Nephron progenitor cell (in vitro differentiated cells): ENCODE data around the gene ZNF618.

Source experiments
- DNase-seq: peaks from one replicate; pipeline ENCODE4 v3.0.0; 2021
- H3K27ac Mint-ChIP-seq: 2 replicates; pipeline ENCODE4 v1.8.0; 2021; ENCODE audit warnings: mild to moderate bottlenecking, moderate library complexity, mixed read lengths
- H3K27me3 Mint-ChIP-seq: 2 replicates; pipeline ENCODE4 v1.8.0; 2021; ENCODE audit warnings: mild to moderate bottlenecking, low read depth, mixed read lengths; ENCODE audit not compliant: poor library complexity
- H3K36me3 Mint-ChIP-seq: 2 replicates; pipeline ENCODE4 v1.8.0; 2021; ENCODE audit warnings: low read depth, mixed read lengths
- H3K4me1 Mint-ChIP-seq: 2 replicates; pipeline ENCODE4 v1.8.0; 2021; ENCODE audit warnings: mixed read lengths
- H3K4me3 Mint-ChIP-seq: 2 replicates; pipeline ENCODE4 v1.8.0; 2021; ENCODE audit warnings: mild to moderate bottlenecking, moderate library complexity, mixed read lengths
- H3K9me3 Mint-ChIP-seq: 2 replicates; pipeline ENCODE4 v1.8.0; 2021; ENCODE audit warnings: mild to moderate bottlenecking, moderate library complexity, mixed read lengths
- TF ChIP-seq, protein P1 (sequence below): fragments of 200-600 bp; sonication (generic); IDR thresholded peaks from 2 replicates; pipeline ENCODE4 v1.5.0; 2021; ENCODE audit warnings: antibody characterized with exemption

Gene ZNF618

GRCh38 chr9:113890704-113891103 is 14.6 kb downstream of the ZNF618 start:
- Mint-ChIP-seq H3K36me3 (peaks cover 86% of the 10 kb centered on the region), H3K4me3 (no peak overlapping the region)
- TF ChIP-seq, protein P1, sequence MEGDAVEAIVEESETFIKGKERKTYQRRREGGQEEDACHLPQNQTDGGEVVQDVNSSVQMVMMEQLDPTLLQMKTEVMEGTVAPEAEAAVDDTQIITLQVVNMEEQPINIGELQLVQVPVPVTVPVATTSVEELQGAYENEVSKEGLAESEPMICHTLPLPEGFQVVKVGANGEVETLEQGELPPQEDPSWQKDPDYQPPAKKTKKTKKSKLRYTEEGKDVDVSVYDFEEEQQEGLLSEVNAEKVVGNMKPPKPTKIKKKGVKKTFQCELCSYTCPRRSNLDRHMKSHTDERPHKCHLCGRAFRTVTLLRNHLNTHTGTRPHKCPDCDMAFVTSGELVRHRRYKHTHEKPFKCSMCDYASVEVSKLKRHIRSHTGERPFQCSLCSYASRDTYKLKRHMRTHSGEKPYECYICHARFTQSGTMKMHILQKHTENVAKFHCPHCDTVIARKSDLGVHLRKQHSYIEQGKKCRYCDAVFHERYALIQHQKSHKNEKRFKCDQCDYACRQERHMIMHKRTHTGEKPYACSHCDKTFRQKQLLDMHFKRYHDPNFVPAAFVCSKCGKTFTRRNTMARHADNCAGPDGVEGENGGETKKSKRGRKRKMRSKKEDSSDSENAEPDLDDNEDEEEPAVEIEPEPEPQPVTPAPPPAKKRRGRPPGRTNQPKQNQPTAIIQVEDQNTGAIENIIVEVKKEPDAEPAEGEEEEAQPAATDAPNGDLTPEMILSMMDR = no peak

DNA sequence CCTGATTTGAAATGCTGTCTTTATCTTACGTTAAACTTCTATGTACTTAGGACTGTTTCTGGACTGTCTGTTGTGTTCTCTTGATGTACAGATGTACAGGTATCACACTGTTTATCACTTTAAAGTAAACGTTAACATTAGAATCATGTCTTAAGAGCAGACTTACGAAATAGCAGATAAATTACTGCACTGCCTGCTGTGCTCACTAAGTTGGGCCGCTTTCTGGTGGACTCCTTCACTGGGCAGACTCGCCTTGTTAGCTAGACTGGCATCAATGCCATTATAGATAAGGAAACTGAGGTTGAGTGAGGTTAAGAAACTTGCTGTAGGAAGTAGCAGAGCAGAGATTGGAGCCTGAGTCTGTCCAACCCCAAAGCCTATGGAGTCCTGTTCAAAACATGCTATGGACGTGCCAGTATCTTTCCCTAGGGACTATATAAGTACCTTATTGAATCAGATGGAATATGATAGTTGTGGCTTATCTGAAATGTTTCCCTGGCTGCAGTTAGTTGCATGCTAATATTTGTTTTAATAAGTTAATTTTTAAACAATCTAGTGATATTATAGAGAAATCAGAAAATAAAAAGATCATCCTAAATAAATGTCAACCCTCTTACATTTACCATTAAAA is 16.9 kb downstream of the ZNF618 start:
- TF ChIP-seq, protein P1 = no peak
- peaks cover 76% of the 10 kb centered on the region for H3K9me3 Mint-ChIP-seq
- H3K36me3 Mint-ChIP-seq = peaks cover 93% of the 10 kb centered on the region
- H3K4me1 Mint-ChIP-seq = no peaks in the 10 kb centered on the region
- H3K27me3 Mint-ChIP-seq = no peaks in the 10 kb centered on the region
- DNase-seq = no peak
- H3K4me3 Mint-ChIP-seq = no peak overlapping the region
- no peak overlapping the region for H3K27ac Mint-ChIP-seq

More at GRCh38 chr9:113890704-113891103, 14.6 kb downstream of the ZNF618 start:
- Mint-ChIP-seq H3K27me3 (no peaks in the 10 kb centered on the region), H3K27ac (no peak overlapping the region), H3K9me3 (peaks cover 55% of the 10 kb centered on the region), H3K4me1 (peaks cover 19% of the 10 kb centered on the region)
- no peak for DNase-seq

GRCh38 chr9:113894166-113894565 is 18.1 kb downstream of the ZNF618 start:
- no peaks in the 10 kb centered on the region for H3K27me3 Mint-ChIP-seq
- peaks cover 78% of the 10 kb centered on the region for H3K9me3 Mint-ChIP-seq
- H3K4me3 Mint-ChIP-seq = no peak overlapping the region
- TF ChIP-seq, protein P1 = no peak
- H3K36me3 Mint-ChIP-seq = peaks cover 93% of the 10 kb centered on the region
- H3K4me1 Mint-ChIP-seq = no peaks in the 10 kb centered on the region
- no peak for DNase-seq
- H3K27ac Mint-ChIP-seq = no peak overlapping the region

GRCh38 chr9:113895526-113895925 is 19.4 kb downstream of the ZNF618 start:
- H3K4me1 Mint-ChIP-seq = no peaks in the 10 kb centered on the region
- H3K9me3 Mint-ChIP-seq = peaks cover 71% of the 10 kb centered on the region
- peaks cover 93% of the 10 kb centered on the region for H3K36me3 Mint-ChIP-seq
- TF ChIP-seq, protein P1 = no peak
- DNase-seq = no peak
- H3K27me3 Mint-ChIP-seq = peaks cover 4% of the 10 kb centered on the region
- H3K27ac Mint-ChIP-seq = no peak overlapping the region
- no peak overlapping the region for H3K4me3 Mint-ChIP-seq

DNA sequence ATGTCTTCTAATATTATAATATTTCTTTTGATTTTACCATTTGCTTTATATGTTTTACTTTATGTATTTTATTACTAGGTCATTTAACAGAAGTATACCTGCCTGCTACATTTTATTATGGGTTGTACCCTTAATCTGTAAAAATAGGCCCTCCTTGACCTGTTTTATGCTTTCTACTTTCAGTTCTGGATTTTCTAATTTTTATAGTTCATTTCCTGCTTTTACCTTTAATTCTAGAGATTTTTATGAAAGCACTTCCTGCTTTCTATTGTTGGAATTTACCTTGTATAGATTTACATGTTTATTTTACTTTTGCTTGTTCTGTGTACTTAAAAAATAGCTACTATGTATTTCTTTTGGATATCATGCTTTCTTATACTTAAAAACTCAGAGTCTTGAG is 20.6 kb downstream of the ZNF618 start:
- Mint-ChIP-seq H3K36me3 (peaks cover 93% of the 10 kb centered on the region), H3K9me3 (peaks cover 67% of the 10 kb centered on the region), H3K4me1 (no peaks in the 10 kb centered on the region), H3K27me3 (peaks cover 4% of the 10 kb centered on the region), H3K27ac (no peak overlapping the region), H3K4me3 (no peak overlapping the region)
- TF ChIP-seq, protein P1 = no peak
- no peak for DNase-seq

- peaks cover 4% of the 10 kb centered on the region for H3K27me3 Mint-ChIP-seq
- peaks cover 74% of the 10 kb centered on the region for H3K9me3 Mint-ChIP-seq
- TF ChIP-seq, protein P1 = no peak
- DNase-seq = no peak
- H3K36me3 Mint-ChIP-seq = peaks cover 93% of the 10 kb centered on the region
- H3K4me3 Mint-ChIP-seq = no peak overlapping the region
- H3K4me1 Mint-ChIP-seq = no peaks in the 10 kb centered on the region
- H3K27ac Mint-ChIP-seq = peak overlapping the region; percentile 13
These were observed 22.0 kb downstream of the ZNF618 start for GRCh38 chr9:113898151-113898550.
